Upper lobe of left lung (tissue), 4 donors: Measurements from ENCODE around the gene LTBP1.
A peak's percentile ranks its signal among the peaks of the same experiment; 100 is the strongest.

ENCODE experiments used
- EP300 ChIP-seq, 4 donors: sonication (generic); formaldehyde crosslinking; IDR thresholded peaks; one replicate each; pipeline ENCODE4 v1.5.1; 2017; ENCODE audit warnings: antibody characterized with exemption in 4 of 4, control low read depth in 2 of 4
- POLR2A ChIP-seq, 4 donors: fragments of 450-650 bp; IDR thresholded peaks; one replicate each; pipeline ENCODE4 v1.5.1; 2016 to 2017; ENCODE audit warnings: antibody characterized with exemption in 4 of 4, mild to moderate bottlenecking in 2 of 4
- POLR2AphosphoS5 ChIP-seq, 2 donors: sonication (generic); formaldehyde crosslinking; IDR thresholded peaks; one replicate each; pipeline ENCODE4 v1.5.1; 2017; ENCODE audit warnings: antibody characterized with exemption in 2 of 2
- TF ChIP-seq, protein P1 (sequence below), 6 experiments: fragments of 450-650 bp in 4 of 6; fragments of 200-600 bp in 2 of 6; sonication (generic) in 2 of 6; IDR thresholded peaks; one replicate each; pipeline ENCODE4 v1.5.1; 2016 to 2019; ENCODE audit warnings: antibody characterized with exemption in 6 of 6

DNA sequence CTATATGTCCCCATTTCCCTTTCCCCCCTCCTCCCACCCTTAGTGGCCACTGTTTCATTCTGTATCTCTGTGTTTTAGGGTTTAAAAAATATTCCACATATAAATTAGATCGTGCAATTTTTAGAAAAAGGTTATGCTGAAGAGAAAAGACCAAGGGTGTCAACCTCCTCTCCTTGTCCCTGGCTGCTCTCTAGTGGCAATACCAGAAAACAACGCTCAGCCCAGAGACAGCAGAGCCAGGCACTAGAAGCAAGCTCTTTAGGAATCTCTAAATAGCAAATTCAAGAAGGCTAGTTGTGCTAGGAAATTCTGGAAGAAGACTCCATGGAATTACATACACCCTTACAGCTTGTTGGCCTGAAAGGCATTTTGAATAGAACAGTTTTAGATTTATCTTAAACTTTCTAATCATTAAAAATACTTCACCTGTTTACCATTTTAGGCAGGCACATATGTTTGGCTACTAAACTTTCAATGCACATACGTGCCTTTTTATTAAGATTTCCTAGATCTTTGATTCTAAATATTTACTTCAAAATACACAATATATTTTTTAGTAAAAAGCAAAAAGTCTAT, 494.6 kb downstream of the LTBP1 start:
- TF ChIP-seq, protein P1, sequence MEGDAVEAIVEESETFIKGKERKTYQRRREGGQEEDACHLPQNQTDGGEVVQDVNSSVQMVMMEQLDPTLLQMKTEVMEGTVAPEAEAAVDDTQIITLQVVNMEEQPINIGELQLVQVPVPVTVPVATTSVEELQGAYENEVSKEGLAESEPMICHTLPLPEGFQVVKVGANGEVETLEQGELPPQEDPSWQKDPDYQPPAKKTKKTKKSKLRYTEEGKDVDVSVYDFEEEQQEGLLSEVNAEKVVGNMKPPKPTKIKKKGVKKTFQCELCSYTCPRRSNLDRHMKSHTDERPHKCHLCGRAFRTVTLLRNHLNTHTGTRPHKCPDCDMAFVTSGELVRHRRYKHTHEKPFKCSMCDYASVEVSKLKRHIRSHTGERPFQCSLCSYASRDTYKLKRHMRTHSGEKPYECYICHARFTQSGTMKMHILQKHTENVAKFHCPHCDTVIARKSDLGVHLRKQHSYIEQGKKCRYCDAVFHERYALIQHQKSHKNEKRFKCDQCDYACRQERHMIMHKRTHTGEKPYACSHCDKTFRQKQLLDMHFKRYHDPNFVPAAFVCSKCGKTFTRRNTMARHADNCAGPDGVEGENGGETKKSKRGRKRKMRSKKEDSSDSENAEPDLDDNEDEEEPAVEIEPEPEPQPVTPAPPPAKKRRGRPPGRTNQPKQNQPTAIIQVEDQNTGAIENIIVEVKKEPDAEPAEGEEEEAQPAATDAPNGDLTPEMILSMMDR (IDR thresholded peaks at IDR 0.05): peak in 5 of 6 experiments; percentile 26 to 52 (median 46)
- no peak for TF ChIP-seq POLR2A (IDR thresholded peaks at IDR 0.05)
- no peak for TF ChIP-seq POLR2AphosphoS5 (IDR thresholded peaks at IDR 0.05)
- TF ChIP-seq EP300 (IDR thresholded peaks at IDR 0.05): no peak
